Mesodermal cell (in vitro differentiated cells): Measurements from ENCODE around the gene PPP1R37.

Experiments
- H3K27ac ChIP-seq: 2 replicates; pipeline ENCODE4 v1.7.0; 2013; ENCODE audit warnings: mild to moderate bottlenecking, low read depth, low read length, moderate library complexity; ENCODE audit not compliant: severe bottlenecking
- H3K36me3 ChIP-seq: 2 replicates; pipeline ENCODE4 v1.7.1; 2013; ENCODE audit warnings: mild to moderate bottlenecking, low read length, moderate library complexity; ENCODE audit not compliant: control insufficient read depth, insufficient read depth
- H3K4me1 ChIP-seq: one replicate; pipeline ENCODE4 v1.7.1; 2013; ENCODE audit warnings: mild to moderate bottlenecking, low read length; ENCODE audit not compliant: insufficient read depth, control insufficient read depth, poor library complexity, severe bottlenecking
- H3K4me3 ChIP-seq: 2 replicates; pipeline ENCODE4 v1.7.0; 2013; ENCODE audit warnings: low read length, control low read depth, mild to moderate bottlenecking; ENCODE audit not compliant: insufficient read depth, poor library complexity, severe bottlenecking; ENCODE audit errors: extremely low read depth
- H3K9me3 ChIP-seq: 2 replicates; pipeline ENCODE4 v1.7.1; 2013; ENCODE audit warnings: mild to moderate bottlenecking, low read length, moderate library complexity; ENCODE audit not compliant: control insufficient read depth
- WGBS, 2 experiments: methylation state at CpG; one replicate each; pipeline ENCODE4 v1.1.5; 2013; ENCODE audit warnings: missing lambda C conversion rate in 2 of 2; ENCODE audit not compliant: insufficient coverage in 2 of 2; 5-methylcytosine and 5-hydroxymethylcytosine counted together

Gene PPP1R37

DNA sequence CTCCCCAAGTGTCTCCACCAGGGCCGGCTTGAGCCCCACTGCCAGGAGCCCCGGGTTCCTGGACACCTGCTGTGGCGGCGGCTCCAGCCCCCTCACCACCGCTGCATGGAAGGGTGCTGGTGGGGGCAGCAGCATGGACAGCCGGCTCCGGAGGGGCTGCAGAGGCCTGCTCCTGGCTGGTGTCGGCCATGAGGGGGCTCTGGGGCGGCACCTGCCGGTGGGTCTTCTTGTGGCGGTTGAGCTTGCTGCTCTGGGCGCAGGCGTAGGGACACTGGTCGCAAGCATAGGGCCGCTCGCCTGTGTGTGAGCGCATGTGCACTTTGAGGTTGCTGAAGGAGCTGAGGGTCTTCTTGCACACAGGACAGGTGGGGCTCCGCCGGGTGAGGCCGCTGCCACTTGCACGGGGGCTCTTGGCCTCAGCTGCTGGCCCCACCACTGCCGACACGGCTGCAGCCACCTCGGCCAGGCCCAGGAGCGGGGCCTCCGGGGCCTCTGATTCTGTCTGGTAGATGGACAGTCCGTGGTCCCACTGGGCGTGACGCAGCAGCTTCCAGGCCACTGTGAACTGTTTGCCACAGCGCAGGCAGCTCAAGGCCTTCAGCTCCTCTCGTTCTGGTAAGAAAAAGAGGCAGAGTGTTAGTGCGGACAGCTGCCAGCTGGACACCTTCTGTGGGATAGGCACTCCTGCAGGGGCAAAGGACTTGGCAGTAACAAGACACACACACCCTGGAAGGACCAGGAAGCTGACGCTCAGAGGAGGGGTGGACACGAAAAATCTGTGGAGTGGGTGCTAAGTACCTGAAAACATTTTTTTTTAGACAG is 20.8 kb upstream of the PPP1R37 start:
- Histone ChIP-seq H3K36me3 (peaks cover 40% of the 10 kb centered on the region), H3K4me3 (no peak overlapping the region), H3K27ac (no peak overlapping the region), H3K9me3 (no peaks in the 10 kb centered on the region), H3K4me1 (peaks cover 5% of the 10 kb centered on the region)
- WGBS, 2 experiments, result 93 to 96% methylated on average over 12 to 30 of the region's 34 CpGs

DNA sequence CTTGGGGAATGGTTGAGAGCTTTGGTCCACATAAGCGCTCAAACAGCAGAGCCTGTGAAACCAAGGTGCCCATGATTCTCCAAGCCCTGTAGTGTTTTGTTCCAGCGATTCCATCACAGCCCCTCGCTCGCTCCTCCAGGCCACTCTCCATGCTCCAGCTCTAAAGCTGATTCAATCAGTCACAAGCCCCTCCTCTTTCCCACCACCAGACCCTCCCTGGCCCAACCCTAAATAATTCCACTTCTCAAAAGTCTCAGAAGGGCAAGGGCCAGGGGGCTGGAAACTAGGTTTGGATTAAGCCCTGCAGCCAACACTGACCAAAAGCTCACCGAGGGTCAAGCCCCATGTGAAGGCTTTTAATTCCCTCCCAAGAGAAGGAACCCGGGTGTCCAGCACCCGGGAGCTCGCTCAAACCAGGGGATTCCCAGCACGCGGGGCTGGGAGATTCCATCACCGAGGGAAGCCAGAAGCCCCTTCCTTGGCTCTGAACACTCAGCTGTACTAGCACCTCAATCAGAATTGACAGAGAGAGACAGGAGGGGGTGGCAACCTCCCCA is 18.2 kb upstream of the PPP1R37 start:
- H3K27ac ChIP-seq, result peak overlapping the region; percentile 24
- WGBS, 2 experiments, result 36 to 39% methylated on average over 7 to 11 of the region's 11 CpGs
- H3K9me3 ChIP-seq, result no peaks in the 10 kb centered on the region
- H3K4me1 ChIP-seq, result peaks cover 5% of the 10 kb centered on the region
- peak overlapping the region; percentile 19 for H3K4me3 ChIP-seq
- H3K36me3 ChIP-seq, result peaks cover 21% of the 10 kb centered on the region

DNA sequence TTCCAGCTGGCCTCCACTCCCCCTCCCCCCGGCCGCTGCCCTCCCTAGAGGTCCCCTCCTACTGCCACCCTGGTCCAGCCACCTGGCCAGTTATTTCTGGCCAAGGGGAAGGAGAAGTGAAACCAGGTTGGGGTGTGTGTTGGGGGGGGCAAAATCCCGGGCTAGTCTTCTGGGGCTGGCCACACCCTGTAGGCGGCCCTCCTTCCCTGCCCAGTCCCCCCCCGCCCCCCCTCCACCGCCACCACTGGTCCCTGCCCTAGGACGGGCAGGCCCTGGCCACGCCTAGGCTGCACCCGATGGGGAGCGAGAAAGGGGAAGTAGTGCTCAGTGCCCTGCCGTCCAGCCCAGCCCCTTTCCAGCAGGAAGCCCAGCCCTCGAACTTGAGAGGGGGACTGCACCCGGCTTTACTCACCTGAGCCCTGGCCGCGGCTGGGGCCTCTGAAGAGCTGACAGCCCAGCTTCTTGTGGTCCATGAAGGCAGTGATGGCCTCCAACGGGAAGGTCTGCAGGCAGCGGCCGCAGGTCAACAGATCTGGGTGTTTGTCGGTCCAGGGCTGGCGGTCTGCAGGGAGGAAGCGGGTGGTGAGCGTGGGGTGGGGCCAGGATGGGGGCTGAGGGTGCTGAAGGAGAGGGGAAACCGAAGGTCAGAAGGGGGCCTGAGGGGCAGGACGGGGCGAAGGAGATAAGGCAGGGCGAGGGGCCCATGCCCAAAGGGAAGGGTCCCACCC is 17.5 kb upstream of the PPP1R37 start:
- H3K4me1 ChIP-seq, result peaks cover 10% of the 10 kb centered on the region
- peaks cover 15% of the 10 kb centered on the region for H3K36me3 ChIP-seq
- WGBS, 2 experiments, result 2 to 5% methylated on average over 17 to 19 of the region's 26 CpGs
- no peaks in the 10 kb centered on the region for H3K9me3 ChIP-seq
- H3K27ac ChIP-seq, result peak overlapping the region; percentile 24
- peak overlapping the region; percentile 45 for H3K4me3 ChIP-seq

DNA sequence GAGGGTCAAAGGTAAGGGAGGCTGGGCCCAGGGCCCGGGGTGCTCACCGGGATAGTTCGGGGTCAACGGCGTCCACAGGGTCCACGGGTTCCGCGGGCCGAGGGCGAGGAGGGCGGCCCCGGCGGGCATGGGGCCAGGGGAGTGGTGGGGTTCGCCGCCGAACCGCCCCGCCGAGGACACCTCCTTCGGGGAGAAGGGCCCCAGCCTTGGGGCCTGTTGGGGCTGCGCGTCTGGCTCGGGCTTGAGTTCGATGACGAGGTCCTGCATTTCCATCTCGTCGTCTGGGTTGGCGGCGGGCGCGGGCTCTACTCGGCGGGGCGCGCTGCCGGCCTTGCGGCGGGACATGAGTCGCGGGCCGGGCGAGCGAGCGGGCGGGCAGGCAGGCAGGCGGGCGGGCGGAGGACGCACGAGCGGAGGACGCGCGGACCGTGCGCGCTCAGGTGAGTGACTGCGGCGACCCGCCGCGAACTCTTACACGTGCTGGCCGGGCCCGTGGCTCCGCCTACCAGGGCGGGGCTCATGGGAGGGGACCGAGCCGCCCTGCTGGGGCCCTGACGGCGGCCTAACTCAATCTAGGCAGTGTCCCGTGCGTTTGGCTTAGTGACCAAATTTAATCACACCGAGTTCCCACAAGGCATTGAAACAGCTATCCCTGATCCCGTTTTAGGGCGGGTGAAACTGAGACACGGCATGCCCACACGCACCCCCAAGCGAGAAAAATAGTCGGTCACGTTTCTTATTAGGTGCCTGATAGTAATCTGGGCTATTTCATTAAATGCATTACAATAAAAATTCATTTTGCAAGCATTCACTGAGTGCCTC is 16.7 kb upstream of the PPP1R37 start, which contains the start of gene ZNF296:
Gene ZNF296 (minus strand): TSS at position 450 of the 822 bp plus-strand sequence. CDS start 105 bp downstream, at position 345.
- Histone ChIP-seq H3K9me3 (no peaks in the 10 kb centered on the region), H3K27ac (no peak within 1 kb of the TSS), H3K36me3 (peaks cover 13% of the 10 kb centered on the region), H3K4me1 (peaks cover 12% of the 10 kb centered on the region), H3K4me3 (peak within 1 kb of the TSS; percentile 45)
- WGBS, 2 experiments, result 1 to 2% methylated on average over 64 to 73 of the region's 81 CpGs

DNA sequence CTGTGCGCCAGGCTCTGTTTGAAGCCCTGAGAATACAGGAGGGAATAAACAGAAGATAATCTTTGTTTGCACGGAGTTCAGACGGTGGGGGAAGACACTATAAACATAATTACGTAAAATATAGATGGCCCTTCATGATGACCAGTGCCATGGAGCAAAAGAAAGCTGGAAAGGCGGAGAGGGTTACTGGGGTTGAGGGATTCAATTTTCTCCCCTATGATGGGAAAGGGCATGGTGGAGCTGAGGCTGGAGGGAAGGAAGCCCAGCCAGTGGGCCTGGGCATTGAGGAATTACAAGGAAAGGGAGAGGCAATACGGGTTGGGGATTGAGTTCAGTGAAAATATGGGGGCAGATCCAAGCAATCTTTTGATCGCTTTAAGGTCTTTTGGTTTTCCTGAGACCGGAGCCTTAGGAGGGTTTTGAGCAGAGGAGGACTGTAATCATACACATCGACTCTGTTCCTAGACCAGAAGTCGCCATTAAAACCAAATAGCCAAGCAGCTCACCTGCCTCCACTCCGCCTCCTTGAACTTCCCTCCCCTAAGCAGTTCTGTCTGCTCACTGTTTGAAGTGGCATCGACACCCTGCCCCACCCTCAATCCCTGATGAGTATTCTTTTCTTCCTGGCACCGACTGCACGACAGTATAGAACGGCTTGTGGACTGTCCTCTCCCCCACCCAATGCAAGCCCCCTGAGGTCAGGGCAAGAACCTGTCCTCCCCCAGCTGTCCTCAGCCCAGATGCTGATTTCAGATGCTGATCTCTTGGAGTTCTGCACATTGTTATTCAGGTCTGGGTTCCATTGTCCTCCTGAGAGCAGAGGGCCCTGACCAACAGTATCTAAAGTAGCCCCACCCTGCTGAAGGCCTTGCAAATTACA is 15.9 kb upstream of the PPP1R37 start:
- 77 to 81% methylated on average over 11 to 14 of the region's 15 CpGs for WGBS, 2 experiments
- peaks cover 12% of the 10 kb centered on the region for H3K4me1 ChIP-seq
- H3K9me3 ChIP-seq, result no peaks in the 10 kb centered on the region
- peaks cover 14% of the 10 kb centered on the region for H3K36me3 ChIP-seq
- peak overlapping the region; percentile 45 for H3K4me3 ChIP-seq
- no peak overlapping the region for H3K27ac ChIP-seq

DNA sequence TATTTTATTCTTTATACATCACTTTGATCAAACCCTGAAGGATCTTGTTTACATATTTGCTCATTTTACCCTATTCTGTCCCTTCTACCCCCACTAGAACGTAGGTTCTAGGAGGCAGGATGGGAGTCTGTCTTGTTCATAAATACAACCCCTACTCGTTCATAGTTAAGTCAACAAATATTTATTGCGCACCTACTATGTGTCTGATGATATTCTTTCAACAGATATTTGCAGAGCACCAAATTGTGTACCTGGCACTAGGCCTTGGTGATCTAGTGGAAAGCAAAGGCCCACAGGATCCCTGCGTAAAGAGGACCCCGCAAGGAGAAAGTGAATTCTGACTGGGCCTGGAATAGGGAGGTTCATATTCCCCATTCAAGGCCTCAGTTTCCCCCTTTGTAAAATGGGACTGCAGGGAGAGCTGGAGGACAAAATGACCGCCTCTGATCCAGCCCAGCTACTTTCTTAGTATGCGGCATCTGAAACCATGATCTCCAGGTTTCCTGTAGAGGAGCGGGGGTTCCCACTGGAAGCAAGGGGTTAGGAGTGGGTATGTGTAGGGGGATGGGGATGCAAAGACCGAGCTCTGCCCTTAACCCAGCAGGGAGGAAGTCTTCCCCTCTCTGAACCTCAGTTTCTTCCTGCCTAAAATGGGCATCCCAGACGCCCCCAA is 14.5 kb upstream of the PPP1R37 start:
- peaks cover 20% of the 10 kb centered on the region for H3K36me3 ChIP-seq
- no peaks in the 10 kb centered on the region for H3K9me3 ChIP-seq
- H3K4me3 ChIP-seq, result peak overlapping the region; percentile 85
- H3K27ac ChIP-seq, result no peak overlapping the region
- H3K4me1 ChIP-seq, result peaks cover 12% of the 10 kb centered on the region
- WGBS, 2 experiments, result 68 to 73% methylated on average over 5 to 6 of the region's 10 CpGs

DNA sequence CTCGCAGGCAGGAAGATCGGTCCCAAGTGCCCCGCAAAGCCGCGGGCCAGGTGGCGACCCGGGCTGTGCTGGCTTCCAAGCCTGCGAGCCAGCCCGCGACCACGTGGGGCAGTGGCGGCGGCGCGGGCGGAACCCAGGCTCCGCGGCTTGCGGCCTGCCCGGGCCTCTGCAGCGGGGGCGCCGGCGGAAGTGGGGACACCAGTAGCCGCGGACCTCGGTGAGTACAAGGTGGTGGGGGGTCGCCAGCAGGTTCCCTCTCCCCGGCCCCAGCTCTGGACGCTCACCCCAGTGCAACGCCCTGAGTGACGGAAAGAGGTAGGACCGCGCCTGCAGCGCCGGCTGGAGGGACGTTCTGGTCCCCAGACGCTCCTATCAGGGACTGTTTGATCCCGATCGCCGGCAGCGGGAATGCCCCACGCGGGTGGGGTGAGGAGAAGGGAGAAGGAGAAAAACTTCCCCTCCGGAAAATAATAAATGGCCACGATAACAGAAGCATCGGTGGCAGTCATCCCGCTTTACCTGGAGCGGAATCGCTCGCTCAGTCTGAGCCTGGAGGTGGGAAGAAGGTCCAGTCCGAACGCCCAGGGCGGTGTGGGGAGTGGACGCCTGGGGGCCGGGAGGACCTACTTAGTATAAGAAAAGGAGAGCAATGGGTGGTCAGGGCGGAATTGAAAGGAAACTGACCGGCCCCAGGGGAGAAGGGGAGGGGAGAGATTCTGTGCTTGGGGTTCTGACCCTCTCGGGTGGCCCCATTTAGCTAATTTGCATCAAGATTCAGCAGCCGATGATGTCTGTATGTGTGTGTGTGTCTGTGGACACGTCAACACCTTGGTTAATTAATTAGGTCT is 13.7 kb upstream of the PPP1R37 start, which contains the start of gene GEMIN7:
Gene GEMIN7 (plus strand): TSS at position 198 of the 848 bp plus-strand sequence. CDS start 10,855 bp downstream, outside the sequence.
- Histone ChIP-seq H3K27ac (peak within 1 kb of the TSS; percentile 33), H3K9me3 (no peaks in the 10 kb centered on the region), H3K36me3 (peaks cover 20% of the 10 kb centered on the region), H3K4me3 (peak within 1 kb of the TSS; percentile 85), H3K4me1 (peaks cover 12% of the 10 kb centered on the region)
- 0 to 1% methylated on average over 23 to 30 of the region's 61 CpGs for WGBS, 2 experiments

DNA sequence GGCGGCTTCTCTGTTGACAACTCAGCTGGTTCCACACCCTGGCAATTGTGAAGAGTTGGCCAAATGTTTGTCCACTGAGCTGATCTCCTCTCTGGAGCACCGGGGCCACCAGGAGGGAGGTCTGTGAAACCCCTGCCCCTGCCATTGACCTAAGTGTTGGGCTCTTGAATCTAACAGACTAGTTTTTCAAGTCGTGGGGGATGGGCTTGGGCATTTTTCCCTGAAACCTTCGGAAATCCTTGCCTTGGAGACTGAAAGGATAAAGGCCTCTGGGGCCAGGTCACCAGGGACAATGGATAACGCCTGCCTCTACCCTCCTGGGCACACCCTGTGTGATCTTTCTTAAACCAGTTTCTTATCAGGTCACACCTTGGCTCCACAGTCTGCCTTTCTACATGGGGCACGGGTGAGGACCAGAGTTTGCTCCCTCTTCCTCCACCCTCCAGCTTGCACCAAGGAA is 13.0 kb upstream of the PPP1R37 start:
- Histone ChIP-seq H3K9me3 (no peaks in the 10 kb centered on the region), H3K4me1 (peaks cover 12% of the 10 kb centered on the region), H3K36me3 (peaks cover 22% of the 10 kb centered on the region), H3K4me3 (peak overlapping the region; percentile 85), H3K27ac (no peak overlapping the region)
- 4 to 5% methylated on average over 5 to 6 of the region's 6 CpGs for WGBS, 2 experiments
